Calu3 (cell line): ENCODE measurements around the gene ZNF804B. TPM values are rescaled to one million over a fixed set of nuclear protein-coding genes. Genes with fewer than 3 reads are reported as not detected.

Experiments
- BruUV-seq: library from RNA; stranded (reverse); fragments of 400-500 nt; replicated peaks from 2 replicates; lab custom pipeline; 2021; lab: Mats Ljungman, UMichigan
- CTCF ChIA-PET: fragments of 300-600 bp; sonication (Branson Sonifier 250); formaldehyde crosslinking; loops from one replicate; lab custom pipeline; 2022; ENCODE audit warnings: antibody characterized with exemption; lab: Charles Lee
- DNase-seq: peaks from one replicate; pipeline ENCODE4 v3.0.0; 2022
- H3K27ac Mint-ChIP-seq: one replicate; pipeline ENCODE4 v1.8.0; 2022; ENCODE audit warnings: mixed read lengths; ENCODE audit not compliant: unreplicated experiment
- H3K27me3 Mint-ChIP-seq: one replicate; pipeline ENCODE4 v1.8.0; 2022; ENCODE audit warnings: mixed read lengths; ENCODE audit not compliant: unreplicated experiment
- H3K36me3 Mint-ChIP-seq: one replicate; pipeline ENCODE4 v1.8.0; 2022; ENCODE audit warnings: mild to moderate bottlenecking, moderate library complexity, mixed read lengths; ENCODE audit not compliant: insufficient read depth, unreplicated experiment
- H3K4me1 Mint-ChIP-seq: one replicate; pipeline ENCODE4 v1.8.0; 2022; ENCODE audit warnings: mild to moderate bottlenecking, low read depth, mixed read lengths; ENCODE audit not compliant: unreplicated experiment
- H3K4me3 Mint-ChIP-seq: one replicate; pipeline ENCODE4 v1.8.0; 2022; ENCODE audit warnings: mild to moderate bottlenecking, low read depth, moderate library complexity, mixed read lengths; ENCODE audit not compliant: unreplicated experiment
- H3K9me3 Mint-ChIP-seq: one replicate; pipeline ENCODE4 v1.8.0; 2022; ENCODE audit warnings: low read depth, mixed read lengths; ENCODE audit not compliant: unreplicated experiment
- intact Hi-C: fragments of 100-400 bp; cut with micrococcal nuclease; formaldehyde crosslinking; loops from one replicate; pipeline ENCODE4 v1.10.0; 2022; ENCODE audit not compliant: unreplicated experiment
- total RNA-seq: library from RNA; stranded (reverse); gene quantifications from 2 replicates; pipeline ENCODE4 v1.2.3, GENCODE V29; 2022
- TF ChIP-seq, protein P1 (sequence below): fragments of 200-600 bp; IDR thresholded peaks from one replicate; pipeline ENCODE4 v1.8.0; 2022; ENCODE audit warnings: antibody characterized with exemption; ENCODE audit not compliant: unreplicated experiment

The ZNF804B gene
- total RNA-seq, 1 experiment from 2014 or later: not detected

- TF ChIP-seq, protein P1, sequence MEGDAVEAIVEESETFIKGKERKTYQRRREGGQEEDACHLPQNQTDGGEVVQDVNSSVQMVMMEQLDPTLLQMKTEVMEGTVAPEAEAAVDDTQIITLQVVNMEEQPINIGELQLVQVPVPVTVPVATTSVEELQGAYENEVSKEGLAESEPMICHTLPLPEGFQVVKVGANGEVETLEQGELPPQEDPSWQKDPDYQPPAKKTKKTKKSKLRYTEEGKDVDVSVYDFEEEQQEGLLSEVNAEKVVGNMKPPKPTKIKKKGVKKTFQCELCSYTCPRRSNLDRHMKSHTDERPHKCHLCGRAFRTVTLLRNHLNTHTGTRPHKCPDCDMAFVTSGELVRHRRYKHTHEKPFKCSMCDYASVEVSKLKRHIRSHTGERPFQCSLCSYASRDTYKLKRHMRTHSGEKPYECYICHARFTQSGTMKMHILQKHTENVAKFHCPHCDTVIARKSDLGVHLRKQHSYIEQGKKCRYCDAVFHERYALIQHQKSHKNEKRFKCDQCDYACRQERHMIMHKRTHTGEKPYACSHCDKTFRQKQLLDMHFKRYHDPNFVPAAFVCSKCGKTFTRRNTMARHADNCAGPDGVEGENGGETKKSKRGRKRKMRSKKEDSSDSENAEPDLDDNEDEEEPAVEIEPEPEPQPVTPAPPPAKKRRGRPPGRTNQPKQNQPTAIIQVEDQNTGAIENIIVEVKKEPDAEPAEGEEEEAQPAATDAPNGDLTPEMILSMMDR: no peak
- no TSS peak for BruUV-seq
- Mint-ChIP-seq H3K36me3 (no peaks in the 10 kb centered on the region), H3K27ac (no peak overlapping the region), H3K27me3 (no peaks in the 10 kb centered on the region), H3K4me3 (no peak overlapping the region), H3K4me1 (no peaks in the 10 kb centered on the region), H3K9me3 (peaks cover 3% of the 10 kb centered on the region)
- DNase-seq: no peak
- CTCF ChIA-PET: no interaction called here
- intact Hi-C loops: no loop called here
Observed at GRCh38 chr7:89072081-89072480, 312.6 kb downstream of the ZNF804B start.

DNA sequence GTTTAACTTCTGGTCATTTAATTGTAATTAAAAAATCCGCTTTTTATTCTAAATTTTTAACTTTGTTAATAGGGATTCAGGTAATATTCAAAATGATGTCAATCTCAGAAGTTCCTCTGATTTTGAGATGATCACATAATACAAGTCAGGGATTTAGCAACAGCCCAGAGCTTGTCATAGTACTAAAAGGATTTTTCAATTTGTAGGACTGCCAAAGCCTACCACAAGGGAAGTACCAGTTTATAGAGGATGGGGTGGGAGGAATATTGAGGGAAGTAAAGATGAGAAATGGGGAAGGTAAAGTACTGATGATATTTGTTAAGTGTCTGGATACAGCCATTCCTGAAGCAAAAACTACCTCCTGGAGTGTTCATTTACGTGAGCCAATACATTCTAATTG, 314.3 kb downstream of the ZNF804B start:
- H3K4me3 Mint-ChIP-seq: no peak overlapping the region
- no peaks in the 10 kb centered on the region for H3K36me3 Mint-ChIP-seq
- no peaks in the 10 kb centered on the region for H3K4me1 Mint-ChIP-seq
- no peaks in the 10 kb centered on the region for H3K27me3 Mint-ChIP-seq
- no TSS peak for BruUV-seq
- peaks cover 3% of the 10 kb centered on the region for H3K9me3 Mint-ChIP-seq
- DNase-seq: no peak
- no peak overlapping the region for H3K27ac Mint-ChIP-seq
- CTCF ChIA-PET: no interaction called here
- TF ChIP-seq, protein P1: no peak
- intact Hi-C loops: no loop called here

GRCh38 chr7:89077992-89078391, 318.5 kb downstream of the ZNF804B start:
- H3K4me3 Mint-ChIP-seq: no peak overlapping the region
- no peak for DNase-seq
- CTCF ChIA-PET: no interaction called here
- H3K27ac Mint-ChIP-seq: no peak overlapping the region
- TF ChIP-seq, protein P1: no peak
- no peaks in the 10 kb centered on the region for H3K36me3 Mint-ChIP-seq
- no peaks in the 10 kb centered on the region for H3K4me1 Mint-ChIP-seq
- H3K27me3 Mint-ChIP-seq: no peaks in the 10 kb centered on the region
- intact Hi-C loops: no loop called here
- H3K9me3 Mint-ChIP-seq: peaks cover 3% of the 10 kb centered on the region
- no TSS peak for BruUV-seq

DNA sequence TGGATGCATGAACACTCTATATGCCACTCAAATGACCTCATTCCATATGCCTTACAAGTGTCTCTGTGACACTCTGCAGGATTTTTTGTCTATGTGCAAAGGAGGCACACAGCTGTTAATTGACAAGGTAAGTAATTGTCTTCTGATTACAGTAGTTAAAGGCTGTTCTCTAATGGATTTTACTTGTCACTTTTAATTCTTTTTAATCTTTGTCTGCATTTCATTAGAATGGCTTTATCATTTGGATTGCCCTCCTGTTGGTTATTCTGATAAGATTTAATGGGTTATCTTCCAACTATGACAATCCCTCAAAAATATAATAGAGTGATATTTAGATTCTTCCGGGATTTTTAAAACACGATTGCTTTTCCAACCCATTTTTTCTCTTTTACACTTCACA, 326.1 kb downstream of the ZNF804B start:
- CTCF ChIA-PET: no interaction called here
- no peaks in the 10 kb centered on the region for H3K9me3 Mint-ChIP-seq
- H3K4me1 Mint-ChIP-seq: no peaks in the 10 kb centered on the region
- no peak for DNase-seq
- H3K27ac Mint-ChIP-seq: no peak overlapping the region
- no peak overlapping the region for H3K4me3 Mint-ChIP-seq
- intact Hi-C loops: no loop called here
- TF ChIP-seq, protein P1: no peak
- H3K27me3 Mint-ChIP-seq: no peaks in the 10 kb centered on the region
- no TSS peak for BruUV-seq
- no peaks in the 10 kb centered on the region for H3K36me3 Mint-ChIP-seq
